Urinary bladder (tissue), 4 donors: ENCODE results near the gene IL21R. TPM values are rescaled to one million over a fixed set of nuclear protein-coding genes. Genes with fewer than 3 reads are reported as not detected.

Experiments
- DNase-seq: peaks from one replicate; pipeline ENCODE4 v3.0.0-alpha.2; 2015; ENCODE audit errors: extremely low spot score
- H3K27ac ChIP-seq: one replicate; pipeline ENCODE4 v1.5.1; 2013; ENCODE audit warnings: low read depth, mild to moderate bottlenecking, moderate library complexity
- H3K36me3 ChIP-seq: one replicate; pipeline ENCODE4 v1.6.1; 2013; ENCODE audit warnings: mild to moderate bottlenecking, moderate library complexity; ENCODE audit not compliant: insufficient read depth
- H3K4me1 ChIP-seq: one replicate; pipeline ENCODE4 v1.6.1; 2013; ENCODE audit warnings: mild to moderate bottlenecking, moderate library complexity; ENCODE audit not compliant: insufficient read depth
- H3K4me3 ChIP-seq: one replicate; pipeline ENCODE4 v1.5.1; 2013; ENCODE audit warnings: low read depth, low read length
- WGBS: extraction: QIAGEN DNeasy Blood & Tissue Kit; methylation state at CpG from one replicate; pipeline ENCODE4 v1.1.7; 2013; 5-methylcytosine and 5-hydroxymethylcytosine counted together
- polyA plus RNA-seq: library from polyadenylated mRNA; stranded (reverse); fragments of 200-250 nt; gene quantifications from one replicate; pipeline ENCODE4 v1.2.3, GENCODE V29; 2013
- total RNA-seq: library from RNA; depleted of rRNA; stranded (reverse); fragments of >200 nt; gene quantifications from one replicate; pipeline ENCODE4 v1.2.3, GENCODE V29; 2014
- donor health status: healthy with polysubstance abuse.
- donor health status: healthy.

IL21R gene
- total and polyA plus RNA-seq, 2 donors, result 0.27 to 0.53 TPM

DNA sequence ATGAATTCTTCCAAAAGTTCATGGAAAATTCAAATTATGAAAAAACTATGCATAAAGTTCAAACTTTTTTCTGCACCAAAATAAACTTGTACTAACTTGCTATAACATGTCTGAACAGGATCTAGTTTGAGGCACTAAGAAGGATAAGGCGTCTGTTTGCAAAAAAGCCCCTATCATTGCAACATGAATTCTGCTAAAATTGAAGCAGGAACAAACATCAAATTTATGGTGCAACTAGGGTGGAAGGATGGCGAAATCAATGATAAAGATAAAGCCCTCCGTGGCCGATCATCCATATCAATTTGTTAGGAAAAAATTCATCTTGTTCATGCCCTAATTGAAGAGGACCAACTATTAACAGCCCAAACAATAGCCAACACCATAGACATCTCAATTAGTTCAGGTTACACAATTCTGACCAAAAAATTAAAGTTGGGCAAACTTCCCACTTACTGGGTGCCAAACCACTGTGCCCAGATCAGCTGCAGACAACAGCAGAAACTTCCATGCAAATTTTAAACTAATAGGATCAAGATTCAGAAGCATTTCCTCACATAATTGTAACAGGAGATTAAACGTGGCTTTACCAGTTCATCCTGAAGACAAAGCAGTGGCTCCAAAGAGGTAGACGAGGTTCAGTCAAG lies 12.9 kb downstream of the IL21R start:
- DNase-seq, result no peak
- no peak overlapping the region for H3K4me3 ChIP-seq
- H3K27ac ChIP-seq, result no peak overlapping the region
- WGBS, result 72% methylated on average over 6 of the region's 6 CpGs
- H3K4me1 ChIP-seq, result no peaks in the 10 kb centered on the region
- H3K36me3 ChIP-seq, result no peaks in the 10 kb centered on the region

DNA sequence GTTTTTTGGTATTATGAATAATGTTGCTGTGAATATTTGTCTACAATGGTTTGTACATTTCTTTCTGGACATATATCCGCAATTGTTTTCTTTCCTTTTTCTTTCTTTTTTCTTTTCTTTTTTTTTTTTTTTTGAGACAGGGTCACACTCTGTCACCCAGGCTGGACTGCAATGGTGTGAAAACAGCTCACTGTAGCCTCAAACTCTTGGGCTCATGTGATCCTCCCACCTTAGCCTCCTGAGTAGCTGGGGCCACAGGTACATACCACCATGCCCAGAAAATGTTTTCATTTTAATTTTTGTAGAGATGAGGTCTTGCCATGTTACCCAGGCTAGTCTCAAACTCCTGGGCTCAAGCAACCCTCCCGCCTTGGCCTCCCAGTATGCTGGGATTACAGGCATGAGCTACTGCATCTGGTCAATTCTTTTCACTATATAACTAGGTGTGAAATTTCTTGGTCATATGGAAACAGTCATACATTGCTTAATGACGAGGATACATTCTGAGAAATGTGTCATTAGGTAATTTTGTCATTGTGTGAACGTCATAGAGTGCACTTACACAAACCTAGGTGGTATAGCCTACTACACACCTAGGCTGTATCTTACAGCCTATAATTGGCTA lies 15.2 kb downstream of the IL21R start:
- Histone ChIP-seq H3K4me3 (no peak overlapping the region), H3K36me3 (no peaks in the 10 kb centered on the region), H3K27ac (no peak overlapping the region), H3K4me1 (no peaks in the 10 kb centered on the region)
- no peak for DNase-seq
- 86% methylated on average over 4 of the region's 4 CpGs for WGBS

DNA sequence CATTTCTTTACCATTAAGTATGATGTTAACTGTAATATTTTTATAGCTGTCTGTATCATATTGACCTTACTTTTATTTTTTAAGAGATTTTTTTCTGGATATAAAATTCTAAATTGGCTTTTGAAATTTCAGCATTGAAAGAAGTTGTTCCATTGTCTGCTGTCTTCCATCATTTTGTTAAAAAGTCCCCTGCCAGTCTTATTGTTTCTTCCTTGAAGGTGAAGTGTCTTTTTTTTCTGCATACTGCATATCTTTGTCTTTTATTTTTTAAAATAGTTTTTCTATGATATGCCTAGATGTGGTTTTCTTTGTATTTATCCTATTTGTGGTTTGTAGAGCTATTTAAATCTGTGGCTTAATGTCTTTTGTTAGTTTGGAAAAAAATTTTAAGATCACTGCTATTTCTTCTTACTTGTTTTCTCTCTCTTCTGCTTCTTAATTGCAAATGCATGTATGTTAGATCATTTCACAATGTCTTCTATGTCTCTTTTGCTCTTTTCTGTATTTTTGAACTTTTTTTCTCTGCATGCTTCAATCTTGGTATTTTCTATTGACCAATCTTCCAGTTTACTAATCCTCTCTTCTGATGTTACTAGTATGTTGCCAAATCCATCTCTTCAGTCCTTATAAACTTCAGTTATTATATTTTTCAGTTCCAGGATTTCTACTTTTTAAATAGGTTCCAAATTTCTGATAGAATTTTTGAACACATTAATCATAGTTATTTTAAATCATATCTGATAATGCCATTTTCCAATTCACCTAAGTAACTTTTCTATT lies 20.2 kb downstream of the IL21R start:
- no peaks in the 10 kb centered on the region for H3K36me3 ChIP-seq
- H3K27ac ChIP-seq, result no peak overlapping the region
- no peak for DNase-seq

DNA sequence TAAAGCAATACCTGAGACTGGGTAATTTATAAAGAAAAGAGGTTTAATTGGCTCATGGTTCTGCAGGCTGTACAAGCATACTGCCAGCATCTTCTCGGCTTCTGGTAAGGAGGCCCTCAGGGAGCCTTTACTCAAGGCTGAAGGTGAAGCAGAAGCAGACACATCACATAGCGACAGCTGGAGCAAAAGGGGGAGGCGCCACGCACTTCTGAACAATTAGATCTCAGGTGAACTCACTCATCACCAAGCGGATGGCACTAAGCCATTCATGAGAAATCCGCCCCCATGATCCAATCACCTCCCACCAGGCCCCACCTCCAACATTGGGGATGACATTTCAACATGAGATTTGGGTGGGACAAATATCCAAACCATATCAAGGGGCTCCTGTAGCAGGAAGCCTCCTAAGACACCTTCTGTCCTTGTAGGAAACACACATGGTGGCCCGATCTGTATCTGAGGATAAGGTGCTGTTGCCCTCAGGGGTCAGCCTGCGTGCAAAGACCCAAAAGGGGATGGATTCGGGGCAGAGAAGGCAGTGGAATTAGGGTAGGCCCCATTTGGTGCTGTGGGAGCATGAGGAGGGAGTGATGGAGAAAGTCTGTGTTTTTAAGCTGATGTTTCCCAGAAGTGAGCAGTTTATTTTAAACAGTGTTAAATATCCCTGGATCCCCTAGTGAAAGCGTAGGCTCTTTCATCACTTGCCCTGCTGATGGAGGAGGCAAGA lies 23.0 kb downstream of the IL21R start:
- DNase-seq, result no peak

More for the DNA sequence above, 20.2 kb downstream of the IL21R start:
- H3K4me3 ChIP-seq, result no peak overlapping the region
- H3K4me1 ChIP-seq, result no peaks in the 10 kb centered on the region

GRCh38 chr16:27425961-27426360 lies 24.0 kb downstream of the IL21R start:
- 99% methylated on average over 1 of the region's 1 CpG for WGBS
- no peaks in the 10 kb centered on the region for H3K4me1 ChIP-seq
- no peak overlapping the region for H3K27ac ChIP-seq
- no peaks in the 10 kb centered on the region for H3K36me3 ChIP-seq
- H3K4me3 ChIP-seq, result no peak overlapping the region
- DNase-seq, result no peak

More for the DNA sequence above, 23.0 kb downstream of the IL21R start:
- Histone ChIP-seq H3K27ac (no peak overlapping the region), H3K4me3 (no peak overlapping the region), H3K36me3 (no peaks in the 10 kb centered on the region), H3K4me1 (no peaks in the 10 kb centered on the region)
- 89% methylated on average over 10 of the region's 10 CpGs for WGBS

DNA sequence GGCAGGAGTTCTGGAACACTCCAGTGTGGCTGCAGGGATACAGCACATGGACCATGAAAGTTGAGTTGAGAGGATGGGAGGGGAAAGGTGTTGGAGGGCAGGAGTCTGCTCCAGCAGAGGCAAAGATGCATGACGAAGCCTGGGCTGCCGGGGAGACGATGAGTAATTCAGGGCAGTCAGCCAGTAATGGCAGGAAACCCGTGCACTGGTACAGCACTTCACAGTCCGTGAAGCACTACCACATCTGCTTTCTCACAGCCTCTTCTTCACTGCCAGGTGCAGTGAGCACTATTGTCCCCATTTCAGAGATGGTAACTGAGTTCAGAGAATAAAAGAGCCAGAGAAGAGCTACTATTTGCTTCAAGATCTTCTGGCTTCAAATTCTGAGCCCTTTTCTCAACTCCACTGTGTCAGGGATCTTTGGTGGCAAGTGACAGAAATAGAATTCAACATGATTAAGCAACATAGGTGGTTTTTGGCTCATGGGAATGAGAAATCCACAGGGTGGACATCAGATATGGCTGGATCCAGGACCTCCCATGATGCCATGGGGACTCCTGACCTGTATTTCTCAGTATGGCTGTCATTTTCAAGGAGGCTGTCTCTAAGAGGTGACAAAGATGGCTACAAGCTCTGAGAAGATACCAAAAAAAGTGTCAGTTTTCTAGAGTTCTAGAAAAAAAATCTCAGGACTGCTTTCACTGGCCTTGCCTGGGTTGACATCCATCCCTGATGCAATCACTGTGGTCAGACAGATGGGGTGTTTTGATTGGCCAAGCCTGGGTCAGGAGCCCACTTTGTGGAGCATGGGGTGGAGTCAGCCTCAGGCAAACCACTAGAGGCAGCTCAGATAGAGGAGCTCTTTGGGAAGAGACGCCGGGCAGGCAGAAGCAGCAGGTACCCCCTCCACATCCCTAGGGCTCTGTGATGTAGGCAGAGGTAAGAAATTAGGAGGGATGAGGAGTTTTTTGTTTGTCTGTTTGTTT lies 24.7 kb downstream of the IL21R start:
- no peak overlapping the region for H3K27ac ChIP-seq
- no peak for DNase-seq

GRCh38 chr16:27427538-27427937 lies 25.6 kb downstream of the IL21R start:
- no peak for DNase-seq
- 78% methylated on average over 5 of the region's 5 CpGs for WGBS

More for the DNA sequence above, 24.7 kb downstream of the IL21R start:
- Histone ChIP-seq H3K36me3 (no peaks in the 10 kb centered on the region), H3K4me1 (no peaks in the 10 kb centered on the region), H3K4me3 (no peak overlapping the region)
- WGBS, result 26% methylated on average over 7 of the region's 7 CpGs

GRCh38 chr16:27428026-27428785 lies 26.2 kb downstream of the IL21R start:
- Histone ChIP-seq H3K36me3 (no peaks in the 10 kb centered on the region), H3K4me3 (no peak overlapping the region), H3K4me1 (no peaks in the 10 kb centered on the region), H3K27ac (no peak overlapping the region)
- 91% methylated on average over 4 of the region's 4 CpGs for WGBS
- DNase-seq, result no peak

More at GRCh38 chr16:27427538-27427937, 25.6 kb downstream of the IL21R start:
- no peak overlapping the region for H3K27ac ChIP-seq
- H3K4me3 ChIP-seq, result no peak overlapping the region
- H3K4me1 ChIP-seq, result no peaks in the 10 kb centered on the region
- no peaks in the 10 kb centered on the region for H3K36me3 ChIP-seq

DNA sequence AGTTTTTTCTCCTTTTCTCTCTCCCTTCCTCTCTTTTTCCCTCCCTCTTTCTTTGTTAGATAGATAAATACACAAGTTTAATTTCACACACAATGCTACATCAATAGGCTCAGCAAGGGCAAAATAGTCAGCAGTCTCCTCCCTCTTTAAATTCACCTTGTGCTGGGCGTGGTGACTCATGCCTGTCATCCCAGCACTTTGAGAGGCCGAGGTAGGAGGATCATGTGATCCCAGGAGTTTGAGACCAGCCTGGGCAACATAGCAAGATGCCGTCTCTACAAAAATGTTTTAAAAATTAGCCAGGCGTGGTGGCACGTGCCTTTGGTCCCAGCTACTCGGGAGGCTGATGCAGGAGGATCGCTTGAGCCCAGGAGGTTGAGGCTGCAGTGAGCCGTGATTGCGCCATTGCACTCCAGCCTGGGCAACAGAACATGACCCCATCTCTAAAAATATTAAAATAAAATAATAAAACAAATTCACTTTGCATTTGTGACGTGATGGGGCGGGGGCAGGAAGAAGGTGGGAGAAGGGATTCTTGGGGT lies 27.4 kb downstream of the IL21R start:
- no peaks in the 10 kb centered on the region for H3K4me1 ChIP-seq
- no peak overlapping the region for H3K27ac ChIP-seq
- H3K4me3 ChIP-seq, result no peak overlapping the region
- WGBS, result 92% methylated on average over 11 of the region's 11 CpGs
- no peaks in the 10 kb centered on the region for H3K36me3 ChIP-seq
- no peak for DNase-seq

DNA sequence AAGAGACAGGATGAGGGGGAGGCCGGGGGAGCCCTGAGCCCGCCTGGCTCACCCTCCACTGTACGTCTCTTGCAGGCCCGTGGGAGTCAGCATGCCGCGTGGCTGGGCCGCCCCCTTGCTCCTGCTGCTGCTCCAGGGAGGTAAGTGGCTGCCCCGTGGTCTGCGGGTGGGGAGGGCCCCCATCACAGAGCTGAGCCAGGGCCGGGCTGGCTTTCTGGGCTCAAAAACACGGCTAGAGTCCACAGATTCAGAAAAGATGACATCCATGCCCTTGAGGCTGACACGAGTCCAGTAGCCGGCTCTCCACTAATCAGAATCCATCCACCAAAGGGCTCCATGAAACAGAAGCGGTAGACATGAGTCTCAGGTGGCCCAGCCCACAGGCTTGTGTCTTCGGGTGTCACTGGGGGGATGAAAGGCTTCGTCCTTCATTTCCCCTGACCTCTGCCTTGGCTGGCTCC lies 28.0 kb downstream of the IL21R start:
- no peak for DNase-seq
- no peaks in the 10 kb centered on the region for H3K4me1 ChIP-seq
- WGBS, result 68% methylated on average over 16 of the region's 16 CpGs
- H3K4me3 ChIP-seq, result no peak overlapping the region
- H3K36me3 ChIP-seq, result no peaks in the 10 kb centered on the region
- no peak overlapping the region for H3K27ac ChIP-seq

- no peak for DNase-seq
- H3K36me3 ChIP-seq, result no peaks in the 10 kb centered on the region
- 87% methylated on average over 7 of the region's 7 CpGs for WGBS
- no peak overlapping the region for H3K4me3 ChIP-seq
- H3K27ac ChIP-seq, result no peak overlapping the region
- H3K4me1 ChIP-seq, result no peaks in the 10 kb centered on the region
Observed at GRCh38 chr16:27430512-27430911, 28.5 kb downstream of the IL21R start.
